GM19025 (cell line): Measurements from ENCODE around the gene KCNK3.

Source experiments
- ATAC-seq: cut with Tn5 transposase; IDR thresholded peaks from one replicate; pipeline ENCODE4 v1.9.1; 2021; ENCODE audit warnings: mild to moderate bottlenecking, low read depth, moderate library complexity; ENCODE audit not compliant: unreplicated experiment

Gene KCNK3

GRCh38 chr2:26770986-26771586, 78.6 kb downstream of the KCNK3 start:
- no peak for ATAC-seq

GRCh38 chr2:26772064-26773001, 79.8 kb downstream of the KCNK3 start:
- ATAC-seq = no peak

GRCh38 chr2:26776195-26776800, 83.8 kb downstream of the KCNK3 start:
- no peak for ATAC-seq

GRCh38 chr2:26778098-26778497, 85.6 kb downstream of the KCNK3 start:
- no peak for ATAC-seq

- ATAC-seq = no peak
Measured at GRCh38 chr2:26778507-26778906, 86.0 kb downstream of the KCNK3 start.

DNA sequence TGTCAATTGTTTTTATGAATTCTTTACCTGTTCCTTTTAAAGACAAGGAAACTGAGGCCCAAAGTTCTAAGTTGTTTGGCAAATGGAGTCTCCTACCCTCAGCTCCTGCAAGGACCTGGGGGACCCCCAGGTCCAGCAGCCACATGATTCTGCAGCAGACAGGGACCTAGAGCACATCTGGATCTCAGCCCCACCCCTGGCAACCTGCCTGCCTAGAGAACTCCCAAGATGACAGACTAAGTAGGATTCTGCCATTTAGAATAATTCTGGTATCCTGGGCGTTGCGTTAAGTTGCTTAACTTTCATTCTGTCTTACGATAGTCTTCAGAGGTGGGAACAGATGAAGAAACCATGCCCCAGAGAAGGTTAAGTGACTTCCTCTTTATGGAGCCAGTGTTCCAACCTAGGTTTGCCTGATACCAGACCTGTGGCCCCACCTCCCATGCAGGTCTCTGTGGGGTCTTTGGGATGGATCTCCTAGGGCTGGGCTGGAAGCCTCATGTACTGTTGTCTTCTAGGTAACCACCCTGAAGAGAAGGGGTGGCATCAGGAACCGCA, 87.8 kb downstream of the KCNK3 start:
- no peak for ATAC-seq
